Keratinocyte (primary cell): ENCODE data around the gene CENPO. TPM values are rescaled to one million over a fixed set of nuclear protein-coding genes. Genes with fewer than 3 reads are reported as not detected.

Experiments
- DNase-seq: peaks from one replicate; pipeline ENCODE4 v3.0.0-alpha.2; 2011; ENCODE audit warnings: low read depth, missing footprints, low spot score
- FAIRE-seq: peaks from 2 replicates; lab custom pipeline; 2011; peaks lifted over from hg19 to GRCh38; lab: Jason Lieb, UNC
- H2AFZ ChIP-seq: 2 replicates; pipeline ENCODE4 v1.6.0; 2012; ENCODE audit warnings: low read length, control low read depth, inconsistent platforms; ENCODE audit not compliant: control insufficient read depth
- H3K27ac ChIP-seq: 2 replicates; pipeline ENCODE4 v1.5.1; 2011; ENCODE audit warnings: low read length; ENCODE audit not compliant: control insufficient read depth, insufficient read depth
- H3K27me3 ChIP-seq: 3 replicates; pipeline ENCODE4 v1.6.0; 2011; ENCODE audit warnings: low read length; ENCODE audit not compliant: control insufficient read depth, insufficient read depth; ENCODE audit errors: extremely low read depth
- H3K36me3 ChIP-seq, 2 experiments: 2 replicates in 1 of 2; 3 replicates in 1 of 2; pipeline ENCODE4 v1.5.1; 2011; ENCODE audit warnings: low read length in 2 of 2, mild to moderate bottlenecking in 1 of 2; ENCODE audit not compliant: control insufficient read depth in 2 of 2, insufficient read depth in 2 of 2; ENCODE audit errors: extremely low read depth in 1 of 2
- H3K4me1 ChIP-seq: 3 replicates; pipeline ENCODE4 v1.5.1; 2011; ENCODE audit warnings: low read length; ENCODE audit not compliant: control insufficient read depth, insufficient read depth; ENCODE audit errors: extremely low read depth
- H3K4me2 ChIP-seq: 3 replicates; pipeline ENCODE4 v1.6.0; 2011; ENCODE audit warnings: low read depth, low read length; ENCODE audit not compliant: control insufficient read depth, insufficient read depth; ENCODE audit errors: extremely low read depth
- H3K4me3 ChIP-seq, 3 experiments: fragments of 200-600 bp in 1 of 3; sonication (generic) in 1 of 3; 2 replicates in 2 of 3; 3 replicates in 1 of 3; pipeline ENCODE4 v1.5.1; 2011 to 2016; ENCODE audit warnings: low read length in 3 of 3, mild to moderate bottlenecking in 3 of 3, control low read depth in 2 of 3, inconsistent platforms in 1 of 3, low read depth in 1 of 3, mixed read lengths in 1 of 3, mixed run types in 1 of 3, moderate library complexity in 1 of 3; ENCODE audit not compliant: control insufficient read depth in 2 of 3, insufficient read depth in 2 of 3; ENCODE audit errors: extremely low read depth in 1 of 3
- H3K79me2 ChIP-seq: 2 replicates; pipeline ENCODE4 v1.6.0; 2012; ENCODE audit warnings: low read length; ENCODE audit not compliant: control insufficient read depth, insufficient read depth
- H3K9ac ChIP-seq: 3 replicates; pipeline ENCODE4 v1.6.0; 2011; ENCODE audit warnings: low read length; ENCODE audit not compliant: control insufficient read depth, insufficient read depth; ENCODE audit errors: extremely low read depth
- H3K9me1 ChIP-seq: 3 replicates; pipeline ENCODE4 v1.6.0; 2011; ENCODE audit warnings: low read length; ENCODE audit not compliant: control insufficient read depth, insufficient read depth; ENCODE audit errors: extremely low read depth
- H3K9me3 ChIP-seq: 2 replicates; pipeline ENCODE4 v1.5.1; 2012; ENCODE audit warnings: low read depth, low read length; ENCODE audit not compliant: control insufficient read depth
- H4K20me1 ChIP-seq: 3 replicates; pipeline ENCODE4 v1.6.0; 2011; ENCODE audit warnings: low read length; ENCODE audit not compliant: control insufficient read depth, insufficient read depth; ENCODE audit errors: extremely low read depth
- CTCF ChIP-seq, 3 experiments: IDR thresholded peaks in 1 of 3; conservative IDR thresholded peaks in 1 of 3; optimal IDR thresholded peaks in 1 of 3; 2 replicates in 2 of 3; 3 replicates in 1 of 3; pipeline versions ENCODE3 to v1.5.1; 2011; ENCODE audit warnings: low read length in 3 of 3, mild to moderate bottlenecking in 3 of 3, moderate library complexity in 2 of 3, control low read depth in 1 of 3, inconsistent platforms in 1 of 3; ENCODE audit not compliant: insufficient read depth in 2 of 3; ENCODE audit errors: extremely low read depth in 1 of 3
- EZH2 ChIP-seq: IDR thresholded peaks from one replicate; pipeline ENCODE4 v1.6.1; 2012; ENCODE audit warnings: inconsistent platforms, mild to moderate bottlenecking, low read length, moderate library complexity
- dilution Hi-C: fragments of 300-500 bp; cut with MboI; formaldehyde crosslinking; loops from one replicate; pipeline ENCODE4 v1.7.0; 2020; ENCODE audit warnings: low sequenced_read_pairs; ENCODE audit not compliant: extremely low pct_ligation_motif_present
- polyA plus RNA-seq, 5 experiments: library from polyadenylated mRNA; depleted of rRNA in 3 of 5; stranded (reverse) in 3 of 5; stranded (forward) in 1 of 5; unstranded in 1 of 5; fragments of >200 nt; gene quantifications; 1 replicate in 1 of 5; 2 replicates in 3 of 5; 3 replicates in 1 of 5; pipeline versions ENCODE4 v1.2.1 to v1.2.3, GENCODE V29; 2011 to 2012; ENCODE audit warnings: missing spikeins in 2 of 5, low read depth in 1 of 5, low replicate concordance in 1 of 5

Gene CENPO
- polyA plus RNA-seq, 1 donor (not counting 4 experiments of a cell fraction or from before 2014, with no cell fraction given) = 12.1 TPM

- H3K27ac ChIP-seq = no peak overlapping the region
- no peak overlapping the region for H3K9ac ChIP-seq
- no peak overlapping the region for H3K4me2 ChIP-seq
- dilution Hi-C loops = no loop called here
- FAIRE-seq (no peak), DNase-seq (no peak)
- H3K9me3 ChIP-seq = no peaks in the 10 kb centered on the region
- H3K4me1 ChIP-seq = no peaks in the 10 kb centered on the region
- H2AFZ ChIP-seq = no peak overlapping the region
- TF ChIP-seq CTCF (optimal IDR thresholded peaks at IDR 0.05 in 1 of 3, IDR thresholded peaks at IDR 0.05 in 1 of 3, conservative IDR thresholded peaks at IDR 0.05 in 1 of 3; ENCODE audit: extremely low read depth in 1 of 3, insufficient read depth in 2 of 3, low read length in 3 of 3) (no peak), EZH2 (no peak)
- no peaks in the 10 kb centered on the region for H3K27me3 ChIP-seq
- no peak overlapping the region for H3K4me3 ChIP-seq
- no peaks in the 10 kb centered on the region for H3K9me1 ChIP-seq
- H4K20me1 ChIP-seq = no peaks in the 10 kb centered on the region
- no peaks in the 10 kb centered on the region for H3K79me2 ChIP-seq
- peaks cover 0 to 6% of the 10 kb centered on the region in 2 experiments for H3K36me3 ChIP-seq
Observed at GRCh38 chr2:24857746-24858145, 64.5 kb downstream of the CENPO start.

DNA sequence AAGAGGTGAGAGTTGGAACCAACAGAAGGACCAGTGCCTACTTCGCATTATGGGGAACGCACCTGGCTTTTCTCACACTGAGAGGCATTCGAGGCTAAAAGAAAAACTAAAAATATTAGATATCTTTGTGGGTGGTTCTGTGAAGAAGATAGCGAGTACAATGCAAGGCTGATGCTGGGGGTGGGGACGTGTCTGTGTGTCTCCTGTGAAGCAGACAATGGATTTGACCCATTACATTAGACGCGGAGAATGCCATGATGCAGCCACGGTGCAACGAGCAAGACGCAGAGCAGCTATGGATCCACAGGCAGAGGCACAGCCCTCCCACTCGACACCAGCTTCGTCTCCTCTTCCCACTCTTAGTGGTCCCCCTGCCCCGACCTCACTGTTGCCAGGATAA lies 65.8 kb downstream of the CENPO start:
- H3K9ac ChIP-seq = no peak overlapping the region
- no peak overlapping the region for H2AFZ ChIP-seq
- H3K4me1 ChIP-seq = no peaks in the 10 kb centered on the region
- H3K9me3 ChIP-seq = no peaks in the 10 kb centered on the region
- no peaks in the 10 kb centered on the region for H3K27me3 ChIP-seq
- no peak for FAIRE-seq
- no peaks in the 10 kb centered on the region for H4K20me1 ChIP-seq
- no peak overlapping the region for H3K27ac ChIP-seq
- dilution Hi-C loops = no loop called here
- DNase-seq = no peak
- no peak overlapping the region for H3K4me2 ChIP-seq
- H3K79me2 ChIP-seq = no peaks in the 10 kb centered on the region
- TF ChIP-seq EZH2 (no peak), CTCF (optimal IDR thresholded peaks at IDR 0.05 in 1 of 3, IDR thresholded peaks at IDR 0.05 in 1 of 3, conservative IDR thresholded peaks at IDR 0.05 in 1 of 3; ENCODE audit: extremely low read depth in 1 of 3, insufficient read depth in 2 of 3, low read length in 3 of 3) (no peak)
- no peaks in the 10 kb centered on the region for H3K9me1 ChIP-seq
- H3K4me3 ChIP-seq = no peak overlapping the region
- H3K36me3 ChIP-seq = peaks cover 0 to 6% of the 10 kb centered on the region in 2 experiments
